HG03457 (cell line): ENCODE data around the gene ZNF775.

Source experiments
- ATAC-seq: cut with Tn5 transposase; IDR thresholded peaks from one replicate; pipeline ENCODE4 v1.9.1; 2021; ENCODE audit warnings: moderate number of reproducible peaks; ENCODE audit not compliant: unreplicated experiment

ZNF775 gene

GRCh38 chr7:150378853-150379440 lies at the start of gene ZNF775:
TSS of gene ZNF775 (plus strand) at chr7:150379330. CDS start at chr7:150388471, 9,141 bp downstream.
- ATAC-seq = peak; percentile 61

DNA sequence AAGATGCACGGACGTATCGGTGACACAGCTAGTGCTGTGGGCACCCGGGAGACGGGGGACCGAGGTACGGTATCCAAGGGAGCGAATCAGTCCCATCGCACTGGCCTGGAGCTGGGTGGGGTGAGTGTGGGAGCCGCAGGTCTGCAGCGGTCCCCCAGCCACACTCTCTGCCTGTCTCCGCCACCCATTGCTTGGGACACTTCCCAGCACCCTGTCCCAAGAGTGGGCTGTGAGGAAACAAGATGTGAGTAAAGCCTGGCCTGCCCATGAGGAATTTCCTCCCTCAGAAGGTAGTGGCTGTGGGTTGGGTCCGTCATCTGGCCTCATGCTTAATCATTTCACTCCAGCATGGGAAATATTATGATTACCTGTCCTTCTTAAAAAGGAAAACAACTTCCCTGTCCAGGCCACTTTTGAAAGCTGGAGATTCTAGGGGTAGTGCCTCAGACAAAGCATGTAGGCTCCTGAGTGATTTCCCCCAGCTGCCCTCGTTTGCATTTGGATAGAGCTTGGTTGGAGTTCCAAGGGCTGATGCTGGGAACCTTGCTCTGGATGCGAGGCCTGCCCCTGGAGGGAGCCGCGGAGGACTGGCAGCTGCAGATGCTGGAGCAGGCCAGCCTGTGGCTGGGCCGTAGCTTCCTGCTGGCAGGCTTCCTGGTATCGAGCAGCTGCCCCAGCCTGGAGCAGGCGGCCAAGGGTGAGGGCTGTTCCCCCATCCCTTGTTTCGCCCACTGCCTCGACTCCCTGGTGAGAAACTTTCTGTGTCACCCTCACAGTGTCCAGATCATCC lies 49.6 kb upstream of the ZNF775 start:
- ATAC-seq = no peak

DNA sequence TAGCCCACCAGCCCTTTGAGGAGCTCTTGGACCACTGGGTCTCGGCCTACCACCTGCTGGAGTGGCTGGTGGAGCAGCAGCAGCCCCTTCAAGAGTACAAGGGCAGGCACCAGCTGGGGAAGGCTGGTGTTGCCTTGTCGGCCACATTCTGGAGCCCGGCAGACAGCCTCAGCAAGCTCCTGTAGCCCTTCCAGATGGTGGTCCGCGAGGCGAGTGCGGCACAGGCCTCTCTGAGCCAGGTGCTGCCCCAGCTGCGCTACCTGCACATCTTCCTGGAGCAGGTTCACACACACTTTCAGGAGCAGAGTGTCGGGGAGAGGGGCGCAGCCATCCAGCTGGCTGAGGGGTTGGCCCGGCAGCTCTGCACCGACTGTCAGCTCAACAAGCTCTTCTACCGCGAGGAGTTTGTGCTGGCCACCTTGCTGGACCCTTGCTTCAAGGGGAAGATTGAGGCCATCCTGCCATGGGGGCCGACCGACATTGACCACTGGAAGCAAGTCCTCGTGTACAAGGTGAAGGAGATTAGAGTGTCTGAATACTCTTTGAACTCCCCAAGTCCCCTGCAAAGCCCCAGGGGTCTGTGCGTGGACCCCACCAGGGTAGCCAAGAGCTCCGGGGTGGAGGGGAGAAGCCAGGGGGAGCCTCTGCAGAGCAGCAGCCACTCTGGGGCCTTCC lies 48.8 kb upstream of the ZNF775 start:
- ATAC-seq = no peak

- no peak for ATAC-seq
These were observed 46.1 kb upstream of the ZNF775 start for GRCh38 chr7:150332852-150333635.

DNA sequence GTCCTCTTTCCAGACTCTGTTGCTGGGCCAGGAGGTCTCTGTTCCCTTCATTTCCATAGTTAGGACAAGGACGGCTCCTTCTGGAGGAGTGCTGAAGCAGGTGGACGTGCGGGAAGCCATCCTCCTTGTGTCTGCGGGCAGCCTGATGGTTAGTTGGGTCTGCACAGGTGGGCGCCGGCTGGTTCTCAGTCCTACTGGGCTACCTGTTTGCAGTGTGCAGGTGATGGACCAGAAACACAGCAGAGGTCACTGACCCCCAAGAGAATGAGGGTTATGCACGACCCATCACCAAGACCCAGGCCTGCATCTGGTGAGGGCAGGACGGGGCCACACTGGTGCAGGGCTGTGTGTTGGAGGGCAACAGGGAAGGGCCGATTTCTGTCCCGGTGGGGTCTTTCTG lies 45.5 kb upstream of the ZNF775 start:
- no peak for ATAC-seq

- no peak for ATAC-seq
These were observed 45.0 kb upstream of the ZNF775 start for GRCh38 chr7:150334108-150334507.

GRCh38 chr7:150335108-150335773 lies 43.9 kb upstream of the ZNF775 start:
- ATAC-seq = no peak

- ATAC-seq = no peak
These were observed 43.4 kb upstream of the ZNF775 start for GRCh38 chr7:150335774-150336112.

DNA sequence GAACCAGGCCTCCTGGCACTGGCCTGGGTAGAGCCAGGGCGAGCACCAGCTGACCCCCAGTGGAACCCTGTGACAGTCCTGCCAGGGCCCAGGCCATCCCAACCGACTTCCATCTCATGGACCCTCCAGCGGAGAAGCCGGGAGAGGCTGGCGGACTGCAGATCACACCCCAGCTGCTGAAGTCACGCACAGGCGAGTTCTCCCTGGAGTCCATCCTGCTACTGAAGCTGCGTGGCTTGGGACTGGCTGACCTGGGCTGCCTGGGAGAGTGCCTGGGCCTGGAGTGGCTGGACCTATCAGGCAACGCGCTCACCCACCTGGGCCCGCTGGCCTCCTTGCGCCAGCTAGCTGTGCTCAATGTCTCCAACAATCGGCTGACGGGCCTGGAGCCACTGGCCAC lies 42.4 kb upstream of the ZNF775 start:
- ATAC-seq = no peak

DNA sequence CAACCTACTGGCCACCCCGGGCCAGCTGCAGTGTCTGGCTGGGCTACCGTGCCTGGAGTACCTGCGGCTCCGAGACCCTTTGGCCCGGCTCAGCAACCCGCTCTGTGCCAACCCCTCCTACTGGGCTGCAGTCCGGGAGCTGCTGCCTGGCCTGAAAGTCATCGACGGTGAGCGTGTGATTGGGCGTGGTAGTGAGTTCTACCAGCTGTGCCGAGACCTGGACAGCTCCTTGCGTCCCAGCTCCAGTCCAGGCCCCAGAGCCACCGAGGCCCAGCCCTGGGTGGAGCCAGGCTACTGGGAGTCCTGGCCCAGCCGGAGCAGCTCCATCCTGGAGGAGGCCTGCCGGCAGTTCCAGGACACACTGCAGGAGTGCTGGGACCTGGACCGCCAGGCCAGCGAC lies 42.0 kb upstream of the ZNF775 start:
- no peak for ATAC-seq

- ATAC-seq = no peak
These were observed 41.5 kb upstream of the ZNF775 start for GRCh38 chr7:150337659-150338081.

DNA sequence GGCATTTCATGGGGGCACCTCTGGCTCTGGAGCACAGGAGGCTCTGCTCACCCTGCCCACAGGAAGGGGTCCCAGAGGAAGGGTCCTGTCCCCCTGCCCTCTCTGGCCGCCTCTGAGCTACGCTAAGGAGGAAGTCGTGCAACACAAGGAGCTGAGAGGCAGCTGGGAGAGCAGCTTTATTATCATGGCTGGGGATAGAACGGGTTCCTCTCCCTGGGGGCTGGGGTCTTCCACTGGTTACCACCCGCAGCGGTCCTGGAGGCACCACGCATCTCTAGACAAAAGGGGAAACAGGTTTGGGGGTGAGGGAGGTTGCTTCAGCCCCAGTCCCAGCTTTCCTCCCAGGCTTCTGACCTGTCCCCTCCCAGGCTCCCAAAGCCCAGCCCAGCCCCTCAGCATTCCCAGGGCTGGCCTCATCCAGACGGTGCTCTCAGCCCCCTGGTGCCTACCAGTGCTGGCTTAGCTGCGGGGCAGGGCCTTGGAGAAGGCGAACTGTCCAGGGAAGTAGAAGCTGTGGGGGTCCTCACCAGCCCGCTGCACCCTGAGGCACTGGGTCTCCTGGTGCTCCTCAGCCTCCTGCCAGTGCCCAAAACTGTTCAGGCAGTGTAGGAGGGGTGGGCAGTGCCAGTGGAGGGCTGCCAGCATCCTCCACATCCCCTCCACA lies 40.8 kb upstream of the ZNF775 start:
- ATAC-seq = no peak

DNA sequence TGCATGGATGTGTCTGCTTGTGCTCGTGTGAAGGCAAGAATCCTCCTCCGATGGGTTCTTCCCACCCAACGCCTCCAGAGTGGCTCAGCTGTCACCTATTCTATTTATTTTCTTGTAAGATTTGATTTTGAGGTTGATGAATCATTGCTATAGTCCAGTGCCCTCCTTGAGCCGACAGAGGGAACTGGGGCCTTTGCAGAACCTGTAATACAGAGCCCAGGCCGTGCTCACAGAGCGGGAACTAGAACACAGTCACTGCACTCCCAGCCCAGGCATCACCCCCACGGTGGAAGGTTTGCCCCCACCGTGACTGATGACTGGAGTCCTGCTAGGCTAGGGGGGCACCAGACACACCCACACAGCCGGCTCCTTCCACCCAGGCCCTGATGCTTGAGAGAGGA lies 39.7 kb upstream of the ZNF775 start:
- no peak for ATAC-seq

GRCh38 chr7:150340024-150340749 lies 38.9 kb upstream of the ZNF775 start:
- ATAC-seq = no peak

- no peak for ATAC-seq
These were observed 38.3 kb upstream of the ZNF775 start for GRCh38 chr7:150340875-150341262.

DNA sequence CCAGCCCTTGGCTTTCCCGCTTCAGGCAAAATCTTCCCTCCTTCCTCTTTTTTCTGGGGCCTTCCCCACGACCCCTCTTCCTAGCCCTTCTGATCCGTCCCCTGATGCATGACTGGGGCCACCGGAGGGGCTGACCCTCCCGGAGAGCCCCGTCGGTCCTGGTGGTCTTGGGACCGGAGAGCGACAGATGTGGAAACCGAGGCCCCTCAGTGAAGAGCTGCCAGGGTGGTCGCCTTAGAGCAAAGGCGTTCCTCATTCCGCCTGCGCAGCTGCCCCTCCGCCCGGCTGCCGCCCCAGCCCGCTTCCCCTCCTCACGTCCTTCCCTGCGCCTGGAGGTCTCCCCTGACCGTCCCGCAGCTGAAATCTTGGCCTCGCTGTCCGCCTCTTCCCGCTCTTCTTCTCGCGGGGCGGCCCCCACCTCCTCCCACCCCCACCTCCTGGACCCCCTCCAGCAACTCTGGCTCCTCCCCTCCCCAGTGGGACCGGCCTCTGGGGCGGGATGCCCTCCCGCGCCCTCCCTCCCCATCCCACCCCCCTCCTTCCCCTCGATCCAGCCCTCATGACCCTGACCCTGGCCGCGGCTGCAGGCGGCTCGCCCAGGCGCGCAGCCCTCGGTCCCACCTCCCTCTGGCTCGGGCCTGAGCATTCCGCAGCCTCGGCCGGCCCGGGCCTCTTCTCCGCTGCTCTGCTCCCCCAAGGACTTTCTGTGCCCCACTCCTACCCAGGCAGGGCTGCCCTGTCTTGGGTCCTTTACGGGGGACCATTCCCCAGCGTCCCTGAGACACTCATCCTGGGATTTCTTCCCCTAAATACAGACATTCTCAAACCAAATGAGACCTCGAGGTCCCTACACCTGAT lies 37.6 kb upstream of the ZNF775 start, which contains the start of gene RARRES2:
Gene RARRES2, minus strand, starts transcription at position 367 of the 858 bp plus-strand sequence. CDS start 1,020 bp downstream, outside the sequence.
- ATAC-seq = no peak

DNA sequence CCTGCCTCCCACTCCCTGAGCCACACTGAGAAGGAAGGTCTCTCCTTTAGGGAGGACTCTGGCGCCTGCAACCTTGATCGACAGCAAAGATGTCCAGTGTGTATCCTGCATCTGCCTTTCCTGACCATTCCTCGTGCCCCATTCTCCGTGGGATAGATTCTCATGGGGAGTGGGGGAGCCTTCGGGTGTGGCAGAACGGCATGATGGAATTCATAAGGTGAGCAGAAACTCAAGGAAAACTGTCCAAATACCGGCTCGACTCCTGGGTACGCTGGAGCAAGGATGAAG lies 37.1 kb upstream of the ZNF775 start:
- ATAC-seq = no peak

DNA sequence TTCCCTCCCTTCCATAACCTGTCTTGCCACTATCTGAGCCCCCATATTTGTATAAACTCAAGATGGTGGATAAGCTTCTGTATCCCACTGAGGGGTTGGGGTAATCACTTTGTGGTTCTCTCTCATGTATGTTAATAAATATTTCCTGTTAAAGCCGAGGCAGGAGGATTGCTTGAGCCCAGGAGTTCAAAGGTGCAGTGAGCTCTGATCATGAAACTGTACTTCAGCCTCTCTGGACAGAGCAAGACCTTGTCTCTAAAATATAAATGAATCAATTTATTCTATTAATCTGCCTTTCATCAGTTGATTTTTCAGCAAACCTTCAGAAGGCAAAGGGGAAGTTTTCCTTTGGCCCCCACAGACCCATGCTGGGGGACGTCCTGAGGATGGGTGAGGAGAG lies 35.9 kb upstream of the ZNF775 start:
- no peak for ATAC-seq

GRCh38 chr7:150344299-150344698 lies 34.8 kb upstream of the ZNF775 start:
- ATAC-seq = no peak
